ENCODE results near the gene ARHGAP35.

ARHGAP35 gene

GRCh38 chr19:46828484-46828883, 32.3 kb upstream of the ARHGAP35 start:
- Histone ChIP-seq H3K9ac (ENCODE audit: low read depth, low read length) (no peak overlapping the region), H3K4me3 (ENCODE audit: low read length) (no peak overlapping the region)

GRCh38 chr19:46830864-46831263, 29.9 kb upstream of the ARHGAP35 start:
- no peak overlapping the region for H3K4me2 ChIP-seq (ENCODE audit: low read length)
- H3K27me3 ChIP-seq (ENCODE audit: control insufficient read depth, insufficient read depth, low read length), result no peaks in the 10 kb centered on the region
- H3K36me3 ChIP-seq (ENCODE audit: insufficient read depth, low read length), result peaks cover 4% of the 10 kb centered on the region
- H3K4me3 ChIP-seq (ENCODE audit: low read length), result no peak overlapping the region
- H3K9ac ChIP-seq (ENCODE audit: low read depth, low read length), result no peak overlapping the region
- H3K9me3 ChIP-seq (replicated peaks; ENCODE audit: low read length), result no peaks in the 10 kb centered on the region
- H3K4me1 ChIP-seq (ENCODE audit: control insufficient read depth, insufficient read depth, low read length), result no peaks in the 10 kb centered on the region

More at GRCh38 chr19:46828484-46828883, 32.3 kb upstream of the ARHGAP35 start:
- H3K4me2 ChIP-seq (ENCODE audit: low read length), result no peak overlapping the region
- no peaks in the 10 kb centered on the region for H3K9me3 ChIP-seq (replicated peaks; ENCODE audit: low read length)
- H3K36me3 ChIP-seq (ENCODE audit: insufficient read depth, low read length), result no peaks in the 10 kb centered on the region
- H3K27me3 ChIP-seq (ENCODE audit: control insufficient read depth, insufficient read depth, low read length), result no peaks in the 10 kb centered on the region
- no peaks in the 10 kb centered on the region for H3K4me1 ChIP-seq (ENCODE audit: control insufficient read depth, insufficient read depth, low read length)

GRCh38 chr19:46834121-46834520, 26.7 kb upstream of the ARHGAP35 start:
- H3K4me3 ChIP-seq (ENCODE audit: low read length), result no peak overlapping the region
- H3K9me3 ChIP-seq (replicated peaks; ENCODE audit: low read length), result no peaks in the 10 kb centered on the region
- H3K27me3 ChIP-seq (ENCODE audit: control insufficient read depth, insufficient read depth, low read length), result no peaks in the 10 kb centered on the region
- peaks cover 17% of the 10 kb centered on the region for H3K36me3 ChIP-seq (ENCODE audit: insufficient read depth, low read length)
- H3K9ac ChIP-seq (ENCODE audit: low read depth, low read length), result no peak overlapping the region
- H3K4me1 ChIP-seq (ENCODE audit: control insufficient read depth, insufficient read depth, low read length), result no peaks in the 10 kb centered on the region
- no peak overlapping the region for H3K4me2 ChIP-seq (ENCODE audit: low read length)

- no peaks in the 10 kb centered on the region for H3K4me1 ChIP-seq (ENCODE audit: control insufficient read depth, insufficient read depth, low read length)
- no peak overlapping the region for H3K4me2 ChIP-seq (ENCODE audit: low read length)
- H3K36me3 ChIP-seq (ENCODE audit: insufficient read depth, low read length), result peaks cover 25% of the 10 kb centered on the region
- H3K27me3 ChIP-seq (ENCODE audit: control insufficient read depth, insufficient read depth, low read length), result no peaks in the 10 kb centered on the region
- H3K9me3 ChIP-seq (replicated peaks; ENCODE audit: low read length), result no peaks in the 10 kb centered on the region
- no peak overlapping the region for H3K4me3 ChIP-seq (ENCODE audit: low read length)
- no peak overlapping the region for H3K9ac ChIP-seq (ENCODE audit: low read depth, low read length)
Observed at GRCh38 chr19:46834984-46835383, 25.8 kb upstream of the ARHGAP35 start.

GRCh38 chr19:46838160-46838559, 22.6 kb upstream of the ARHGAP35 start:
- H3K9ac ChIP-seq (ENCODE audit: low read depth, low read length), result no peak overlapping the region

GRCh38 chr19:46839752-46840497, 20.9 kb upstream of the ARHGAP35 start:
- Histone ChIP-seq H3K36me3 (ENCODE audit: insufficient read depth, low read length) (peaks cover 60% of the 10 kb centered on the region), H3K4me1 (ENCODE audit: control insufficient read depth, insufficient read depth, low read length) (peaks cover 10% of the 10 kb centered on the region), H3K9me3 (replicated peaks; ENCODE audit: low read length) (no peaks in the 10 kb centered on the region), H3K9ac (ENCODE audit: low read depth, low read length) (no peak overlapping the region), H3K4me3 (ENCODE audit: low read length) (no peak overlapping the region), H3K27me3 (ENCODE audit: control insufficient read depth, insufficient read depth, low read length) (no peaks in the 10 kb centered on the region), H3K4me2 (ENCODE audit: low read length) (no peak overlapping the region)

More at GRCh38 chr19:46838160-46838559, 22.6 kb upstream of the ARHGAP35 start:
- Histone ChIP-seq H3K9me3 (replicated peaks; ENCODE audit: low read length) (no peaks in the 10 kb centered on the region), H3K4me1 (ENCODE audit: control insufficient read depth, insufficient read depth, low read length) (peaks cover 10% of the 10 kb centered on the region), H3K36me3 (ENCODE audit: insufficient read depth, low read length) (peaks cover 48% of the 10 kb centered on the region), H3K4me2 (ENCODE audit: low read length) (no peak overlapping the region), H3K4me3 (ENCODE audit: low read length) (no peak overlapping the region), H3K27me3 (ENCODE audit: control insufficient read depth, insufficient read depth, low read length) (no peaks in the 10 kb centered on the region)

GRCh38 chr19:46840498-46840942, 20.3 kb upstream of the ARHGAP35 start:
- no peak overlapping the region for H3K4me2 ChIP-seq (ENCODE audit: low read length)
- no peak overlapping the region for H3K9ac ChIP-seq (ENCODE audit: low read depth, low read length)
- no peaks in the 10 kb centered on the region for H3K9me3 ChIP-seq (replicated peaks; ENCODE audit: low read length)
- no peak overlapping the region for H3K4me3 ChIP-seq (ENCODE audit: low read length)
- no peaks in the 10 kb centered on the region for H3K27me3 ChIP-seq (ENCODE audit: control insufficient read depth, insufficient read depth, low read length)
- H3K4me1 ChIP-seq (ENCODE audit: control insufficient read depth, insufficient read depth, low read length), result peaks cover 10% of the 10 kb centered on the region
- H3K36me3 ChIP-seq (ENCODE audit: insufficient read depth, low read length), result peaks cover 60% of the 10 kb centered on the region

- Histone ChIP-seq H3K4me3 (ENCODE audit: low read length) (no peak overlapping the region), H3K4me2 (ENCODE audit: low read length) (no peak overlapping the region), H3K9ac (ENCODE audit: low read depth, low read length) (no peak overlapping the region), H3K27me3 (ENCODE audit: control insufficient read depth, insufficient read depth, low read length) (no peaks in the 10 kb centered on the region), H3K9me3 (replicated peaks; ENCODE audit: low read length) (no peaks in the 10 kb centered on the region), H3K36me3 (ENCODE audit: insufficient read depth, low read length) (peaks cover 59% of the 10 kb centered on the region), H3K4me1 (ENCODE audit: control insufficient read depth, insufficient read depth, low read length) (peaks cover 10% of the 10 kb centered on the region)
Observed at GRCh38 chr19:46841458-46842083, 19.2 kb upstream of the ARHGAP35 start.

GRCh38 chr19:46842791-46843190, 18.0 kb upstream of the ARHGAP35 start:
- H3K9ac ChIP-seq (ENCODE audit: low read depth, low read length), result no peak overlapping the region
- H3K4me3 ChIP-seq (ENCODE audit: low read length), result no peak overlapping the region
- peaks cover 10% of the 10 kb centered on the region for H3K4me1 ChIP-seq (ENCODE audit: control insufficient read depth, insufficient read depth, low read length)
- H3K4me2 ChIP-seq (ENCODE audit: low read length), result no peak overlapping the region
- H3K27me3 ChIP-seq (ENCODE audit: control insufficient read depth, insufficient read depth, low read length), result no peaks in the 10 kb centered on the region
- peaks cover 60% of the 10 kb centered on the region for H3K36me3 ChIP-seq (ENCODE audit: insufficient read depth, low read length)
- H3K9me3 ChIP-seq (replicated peaks; ENCODE audit: low read length), result no peaks in the 10 kb centered on the region

- Histone ChIP-seq H3K4me1 (ENCODE audit: control insufficient read depth, insufficient read depth, low read length) (peaks cover 14% of the 10 kb centered on the region), H3K4me2 (ENCODE audit: low read length) (no peak overlapping the region), H3K36me3 (ENCODE audit: insufficient read depth, low read length) (peaks cover 58% of the 10 kb centered on the region), H3K27me3 (ENCODE audit: control insufficient read depth, insufficient read depth, low read length) (no peaks in the 10 kb centered on the region), H3K9me3 (replicated peaks; ENCODE audit: low read length) (no peaks in the 10 kb centered on the region), H3K4me3 (ENCODE audit: low read length) (no peak overlapping the region), H3K9ac (ENCODE audit: low read depth, low read length) (no peak overlapping the region)
Observed at GRCh38 chr19:46844067-46844489, 16.7 kb upstream of the ARHGAP35 start.

GRCh38 chr19:46845959-46846459, 14.8 kb upstream of the ARHGAP35 start:
- H3K4me1 ChIP-seq (ENCODE audit: control insufficient read depth, insufficient read depth, low read length), result peaks cover 11% of the 10 kb centered on the region
- no peaks in the 10 kb centered on the region for H3K27me3 ChIP-seq (ENCODE audit: control insufficient read depth, insufficient read depth, low read length)
- H3K4me3 ChIP-seq (ENCODE audit: low read length), result no peak overlapping the region
- H3K9ac ChIP-seq (ENCODE audit: low read depth, low read length), result no peak overlapping the region
- H3K9me3 ChIP-seq (replicated peaks; ENCODE audit: low read length), result no peaks in the 10 kb centered on the region
- H3K36me3 ChIP-seq (ENCODE audit: insufficient read depth, low read length), result peaks cover 43% of the 10 kb centered on the region
- no peak overlapping the region for H3K4me2 ChIP-seq (ENCODE audit: low read length)
